Breast epithelium (tissue), 3 donors: ENCODE data around the gene HPCAL4.

Experiments
- POLR2A ChIP-seq: fragments of 450-650 bp; IDR thresholded peaks from one replicate; pipeline ENCODE4 v1.6.1; 2016; ENCODE audit warnings: antibody characterized with exemption, mild to moderate bottlenecking, moderate library complexity
- TF ChIP-seq, protein P1 (sequence below), 3 donors: fragments of 450-650 bp; IDR thresholded peaks; one replicate each; pipeline ENCODE4 v1.5.1; 2016 to 2017; ENCODE audit warnings: antibody characterized with exemption in 3 of 3, mild to moderate bottlenecking in 3 of 3, moderate library complexity in 3 of 3

DNA sequence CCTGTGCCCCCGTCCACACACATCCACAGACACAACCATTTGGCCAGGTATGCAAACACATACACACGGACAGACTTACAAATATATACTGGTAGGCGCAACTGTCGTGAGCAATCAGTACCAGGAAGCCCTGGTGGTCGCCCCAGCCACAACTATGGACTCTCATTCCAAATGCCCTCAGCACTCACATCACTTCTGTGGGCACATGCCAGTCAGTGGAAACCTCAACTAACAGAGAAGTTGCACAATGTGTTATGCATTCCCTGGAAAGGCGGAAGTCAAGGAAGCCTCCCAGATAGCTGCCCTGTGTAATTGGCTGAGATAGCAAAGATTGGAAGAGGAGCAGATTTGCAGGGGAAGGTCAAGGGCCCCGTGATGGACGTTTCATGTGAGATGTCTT is 50.4 kb downstream of the HPCAL4 start:
- TF ChIP-seq, protein P1, sequence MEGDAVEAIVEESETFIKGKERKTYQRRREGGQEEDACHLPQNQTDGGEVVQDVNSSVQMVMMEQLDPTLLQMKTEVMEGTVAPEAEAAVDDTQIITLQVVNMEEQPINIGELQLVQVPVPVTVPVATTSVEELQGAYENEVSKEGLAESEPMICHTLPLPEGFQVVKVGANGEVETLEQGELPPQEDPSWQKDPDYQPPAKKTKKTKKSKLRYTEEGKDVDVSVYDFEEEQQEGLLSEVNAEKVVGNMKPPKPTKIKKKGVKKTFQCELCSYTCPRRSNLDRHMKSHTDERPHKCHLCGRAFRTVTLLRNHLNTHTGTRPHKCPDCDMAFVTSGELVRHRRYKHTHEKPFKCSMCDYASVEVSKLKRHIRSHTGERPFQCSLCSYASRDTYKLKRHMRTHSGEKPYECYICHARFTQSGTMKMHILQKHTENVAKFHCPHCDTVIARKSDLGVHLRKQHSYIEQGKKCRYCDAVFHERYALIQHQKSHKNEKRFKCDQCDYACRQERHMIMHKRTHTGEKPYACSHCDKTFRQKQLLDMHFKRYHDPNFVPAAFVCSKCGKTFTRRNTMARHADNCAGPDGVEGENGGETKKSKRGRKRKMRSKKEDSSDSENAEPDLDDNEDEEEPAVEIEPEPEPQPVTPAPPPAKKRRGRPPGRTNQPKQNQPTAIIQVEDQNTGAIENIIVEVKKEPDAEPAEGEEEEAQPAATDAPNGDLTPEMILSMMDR (IDR thresholded peaks at IDR 0.05), result no peak
- TF ChIP-seq POLR2A, result no peak
